HFFc6 (cell line): Measurements from ENCODE around the gene ULK4. TPM values are rescaled to one million over a fixed set of nuclear protein-coding genes. Genes with fewer than 3 reads are reported as not detected.
"Not testable (repeated sequence)": the region's sequence is repeated elsewhere in the genome, so short reads cannot be mapped to it uniquely, and the experiment has no call there.

Source experiments
- DNase-seq: peaks from one replicate; pipeline ENCODE4 v3.0.0-alpha.2; 2018
- H3K27ac Mint-ChIP-seq: 2 replicates; pipeline ENCODE4 v1.8.0; 2020; ENCODE audit warnings: mild to moderate bottlenecking, mixed read lengths
- H3K27me3 Mint-ChIP-seq: 2 replicates; pipeline ENCODE4 v1.8.0; 2021; ENCODE audit warnings: mild to moderate bottlenecking, moderate library complexity, mixed read lengths; ENCODE audit not compliant: insufficient read depth
- H3K36me3 Mint-ChIP-seq: 2 replicates; pipeline ENCODE4 v1.8.0; 2021; ENCODE audit warnings: low read depth, mixed read lengths
- H3K4me1 Mint-ChIP-seq: 2 replicates; pipeline ENCODE4 v1.8.0; 2020; ENCODE audit warnings: low read depth, mixed read lengths
- H3K4me3 Mint-ChIP-seq: 2 replicates; pipeline ENCODE4 v1.8.0; 2020; ENCODE audit warnings: mild to moderate bottlenecking, moderate library complexity, mixed read lengths
- H3K9me3 Mint-ChIP-seq: 2 replicates; pipeline ENCODE4 v1.8.0; 2020; ENCODE audit warnings: mild to moderate bottlenecking, mixed read lengths
- CTCF ChIP-seq: fragments of 200-600 bp; sonication (generic); IDR thresholded peaks from 2 replicates; pipeline ENCODE4 v1.5.0; 2021; ENCODE audit warnings: antibody characterized with exemption, mild to moderate bottlenecking
- total RNA-seq, 6 experiments: library from RNA; stranded (reverse); fragmentation: NEBNext Ultra II Directional; extraction: Animal tissue kit (Norgen Biotek cat#: 25700); gene quantifications; 2 replicates in 1 of 6; 3 replicates in 5 of 6; pipeline ENCODE4 v1.2.3, GENCODE V29; 2021

The ULK4 gene
- total RNA-seq, 6 experiments from 2014 or later = 6.0 to 8.6 (median 6.7) TPM

GRCh38 chr3:41284934-41285333 lies 677.0 kb downstream of the ULK4 start:
- not testable (repeated sequence) for H3K4me1 Mint-ChIP-seq, H3K9me3 Mint-ChIP-seq, H3K27ac Mint-ChIP-seq, DNase-seq, H3K36me3 Mint-ChIP-seq, H3K4me3 Mint-ChIP-seq
- peak; percentile 36 for TF ChIP-seq CTCF
- H3K27me3 Mint-ChIP-seq = peaks cover 11% of the 10 kb centered on the region; the same call in 1 of the 2 replicates

- Mint-ChIP-seq H3K4me3 (no peak overlapping the region), H3K9me3 (peaks cover 4% of the 10 kb centered on the region; the same call in 1 of the 2 replicates), H3K4me1 (peaks cover 26% of the 10 kb centered on the region), H3K27ac (no peak overlapping the region), H3K27me3 (peaks cover 6% of the 10 kb centered on the region), H3K36me3 (no peaks in the 10 kb centered on the region)
- no peak for DNase-seq
- TF ChIP-seq CTCF = no peak
These were observed 684.0 kb downstream of the ULK4 start for GRCh38 chr3:41277790-41278465.

- H3K36me3 Mint-ChIP-seq = peaks cover 4% of the 10 kb centered on the region; the same call in 1 of the 2 replicates
- peaks cover 26% of the 10 kb centered on the region for H3K4me1 Mint-ChIP-seq
- no peak for TF ChIP-seq CTCF
- no peak overlapping the region for H3K4me3 Mint-ChIP-seq
- H3K9me3 Mint-ChIP-seq = no peaks in the 10 kb centered on the region
- no peak overlapping the region for H3K27ac Mint-ChIP-seq
- peaks cover 6% of the 10 kb centered on the region for H3K27me3 Mint-ChIP-seq
- no peak for DNase-seq
These were observed 685.7 kb downstream of the ULK4 start for GRCh38 chr3:41276191-41276590.

GRCh38 chr3:41274944-41275668 lies 686.8 kb downstream of the ULK4 start:
- DNase-seq = peak; percentile 70

GRCh38 chr3:41272667-41273066 lies 689.2 kb downstream of the ULK4 start:
- no peak for TF ChIP-seq CTCF
- no peak for DNase-seq
- H3K4me3 Mint-ChIP-seq = no peak overlapping the region
- no peak overlapping the region for H3K27ac Mint-ChIP-seq
- peaks cover 4% of the 10 kb centered on the region; the same call in 1 of the 2 replicates for H3K36me3 Mint-ChIP-seq
- H3K9me3 Mint-ChIP-seq = no peaks in the 10 kb centered on the region
- peaks cover 43% of the 10 kb centered on the region for H3K4me1 Mint-ChIP-seq
- H3K27me3 Mint-ChIP-seq = no peaks in the 10 kb centered on the region; the same call in 1 of the 2 replicates

More at GRCh38 chr3:41274944-41275668, 686.8 kb downstream of the ULK4 start:
- TF ChIP-seq CTCF = no peak
- Mint-ChIP-seq H3K9me3 (no peaks in the 10 kb centered on the region), H3K4me1 (peaks cover 26% of the 10 kb centered on the region), H3K27ac (peak overlapping the region; percentile 4; the same call in 1 of the 2 replicates), H3K27me3 (peaks cover 2% of the 10 kb centered on the region), H3K4me3 (no peak overlapping the region), H3K36me3 (peaks cover 4% of the 10 kb centered on the region; the same call in 1 of the 2 replicates)
